SU-DHL-6 (cell line): ENCODE results near the gene TMEM187.

Experiments
- EZH2phosphoT487 ChIP-seq: fragments of 200-600 bp; sonication (generic), shearing (Covaris generic); conservative IDR thresholded peaks from 2 replicates; pipeline ENCODE4 v1.6.1; 2018; ENCODE audit warnings: mild to moderate bottlenecking, antibody characterized with exemption, low read length, moderate library complexity, mixed read lengths
- TF ChIP-seq, protein P1 (sequence below): fragments of 200-600 bp; sonication (generic); IDR thresholded peaks from one replicate; pipeline ENCODE4 v1.5.1; 2017; ENCODE audit warnings: antibody characterized with exemption, mild to moderate bottlenecking, low read length, moderate library complexity; ENCODE audit not compliant: insufficient read depth, poor library complexity, severe bottlenecking

DNA sequence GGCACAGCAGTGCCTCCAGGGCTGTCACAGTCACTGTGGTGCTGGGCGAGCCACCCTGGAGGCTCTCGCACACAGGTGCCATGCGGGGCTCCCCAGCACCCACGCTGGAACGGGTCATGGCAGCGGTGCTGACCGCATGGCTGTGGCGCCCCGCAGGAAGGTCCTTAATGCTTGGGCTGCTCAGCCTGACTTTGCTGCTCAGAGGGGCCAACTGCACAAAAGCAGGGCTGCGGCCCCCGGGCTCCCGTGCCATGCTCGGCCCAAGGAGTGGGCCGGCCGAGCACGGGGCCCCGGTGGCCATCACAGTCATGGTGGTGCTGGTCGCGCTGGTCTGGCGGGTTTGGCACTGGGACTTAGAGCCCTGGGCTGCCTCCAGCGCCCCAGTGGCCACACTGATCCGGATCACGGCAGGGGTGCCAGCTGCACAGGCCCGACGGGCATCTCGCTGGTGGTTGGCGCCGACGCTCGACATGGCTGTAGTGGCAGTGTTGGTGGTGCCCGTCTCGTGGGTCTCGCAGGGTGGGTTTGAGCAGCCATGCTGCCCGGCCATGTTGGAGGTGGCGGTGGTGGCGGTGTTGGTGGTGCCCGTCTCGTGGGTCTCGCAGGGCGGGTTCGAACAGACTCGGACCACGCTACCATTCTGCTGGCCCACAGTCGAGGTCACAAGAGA is 17.9 kb upstream of the TMEM187 start:
- TF ChIP-seq, protein P1, sequence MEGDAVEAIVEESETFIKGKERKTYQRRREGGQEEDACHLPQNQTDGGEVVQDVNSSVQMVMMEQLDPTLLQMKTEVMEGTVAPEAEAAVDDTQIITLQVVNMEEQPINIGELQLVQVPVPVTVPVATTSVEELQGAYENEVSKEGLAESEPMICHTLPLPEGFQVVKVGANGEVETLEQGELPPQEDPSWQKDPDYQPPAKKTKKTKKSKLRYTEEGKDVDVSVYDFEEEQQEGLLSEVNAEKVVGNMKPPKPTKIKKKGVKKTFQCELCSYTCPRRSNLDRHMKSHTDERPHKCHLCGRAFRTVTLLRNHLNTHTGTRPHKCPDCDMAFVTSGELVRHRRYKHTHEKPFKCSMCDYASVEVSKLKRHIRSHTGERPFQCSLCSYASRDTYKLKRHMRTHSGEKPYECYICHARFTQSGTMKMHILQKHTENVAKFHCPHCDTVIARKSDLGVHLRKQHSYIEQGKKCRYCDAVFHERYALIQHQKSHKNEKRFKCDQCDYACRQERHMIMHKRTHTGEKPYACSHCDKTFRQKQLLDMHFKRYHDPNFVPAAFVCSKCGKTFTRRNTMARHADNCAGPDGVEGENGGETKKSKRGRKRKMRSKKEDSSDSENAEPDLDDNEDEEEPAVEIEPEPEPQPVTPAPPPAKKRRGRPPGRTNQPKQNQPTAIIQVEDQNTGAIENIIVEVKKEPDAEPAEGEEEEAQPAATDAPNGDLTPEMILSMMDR = no peak
- no peak for TF ChIP-seq EZH2phosphoT487
